HL-60 (cell line): ENCODE data around the gene CCDC93.

Experiments
- CTCF ChIP-seq: IDR thresholded peaks from one replicate; pipeline ENCODE4 v1.5.1; 2011; ENCODE audit warnings: low read length, control low read depth, inconsistent platforms; ENCODE audit not compliant: insufficient read depth
- GABPA ChIP-seq: IDR thresholded peaks from 2 replicates; pipeline ENCODE4 v1.6.1; 2012; ENCODE audit warnings: low read depth
- POLR2AphosphoS5 ChIP-seq: IDR thresholded peaks from 2 replicates; pipeline ENCODE4 v1.6.1; 2012; ENCODE audit warnings: low read depth
- REST ChIP-seq: IDR thresholded peaks from 2 replicates; pipeline ENCODE4 v1.6.1; 2012; ENCODE audit warnings: low read depth; ENCODE audit not compliant: insufficient replicate concordance
- SPI1 ChIP-seq: IDR thresholded peaks from 2 replicates; pipeline ENCODE4 v1.6.1; 2012; ENCODE audit warnings: low read depth, mild to moderate bottlenecking, borderline replicate concordance

DNA sequence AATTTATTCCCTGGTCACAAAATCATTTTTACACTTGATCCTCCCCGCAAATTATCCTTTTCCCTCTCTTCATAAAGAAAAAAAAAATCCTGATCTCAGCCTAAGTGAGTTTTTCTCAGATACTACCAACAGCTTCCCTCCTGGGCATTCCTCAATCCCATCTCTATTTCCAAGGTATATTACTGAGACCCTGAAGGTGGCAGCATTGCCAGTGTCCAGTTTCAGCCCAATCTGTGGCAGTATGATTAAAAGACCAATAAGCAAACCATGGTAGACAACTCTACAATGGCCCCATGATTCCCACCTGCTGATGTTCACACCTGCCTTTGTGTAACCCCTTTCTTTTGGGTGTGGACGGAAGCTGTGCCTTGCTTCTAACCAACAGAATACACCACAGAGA lies 45.1 kb downstream of the CCDC93 start:
- TF ChIP-seq CTCF (no peak), POLR2AphosphoS5 (no peak), SPI1 (no peak), REST (no peak), GABPA (no peak)
